IMR-90 (cell line): ENCODE data around the gene OR8D4. TPM values are rescaled to one million over a fixed set of nuclear protein-coding genes. Genes with fewer than 3 reads are reported as not detected.

Source experiments
- ATAC-seq: fragments of 200-7000 bp; cut with Tn5 transposase; 2 replicates; pipeline ENCODE4 v1.9.1; 2020; ENCODE audit warnings: low read depth, mild to moderate bottlenecking, moderate library complexity
- BruUV-seq: library from RNA; stranded (reverse); fragments of 400-500 nt; replicated peaks from 2 replicates; lab custom pipeline; 2021; lab: Mats Ljungman, UMichigan
- CTCF ChIA-PET: fragments of 300-600 bp; formaldehyde crosslinking; extraction: SDS; loops from one replicate; lab custom pipeline; 2021; ENCODE audit warnings: antibody characterized with exemption; lab: Yijun Ruan, JAX
- POLR2A ChIA-PET: fragments of 300-600 bp; sonication (Branson Sonifier 250); formaldehyde crosslinking; loops from one replicate; lab custom pipeline; 2022; ENCODE audit warnings: antibody characterized with exemption; ENCODE audit not compliant: unreplicated experiment; lab: Charles Lee
- DNase-seq: peaks from one replicate; pipeline ENCODE4 v3.0.0; 2013
- H2AFZ ChIP-seq: replicated peaks from 2 replicates; pipeline ENCODE3; 2013; ENCODE audit warnings: low read length, mild to moderate bottlenecking; ENCODE audit not compliant: poor library complexity
- H2AK5ac ChIP-seq: 2 replicates; pipeline ENCODE4 v1.6.1; 2013; ENCODE audit warnings: low read depth, low read length, inconsistent platforms
- H2AK9ac ChIP-seq: replicated peaks from 2 replicates; pipeline ENCODE3; 2013; ENCODE audit warnings: mild to moderate bottlenecking, low read depth, low read length, moderate library complexity; ENCODE audit not compliant: poor library complexity
- H2BK120ac ChIP-seq: 2 replicates; pipeline ENCODE4 v1.6.1; 2013; ENCODE audit warnings: low read depth, low read length, inconsistent platforms
- H2BK15ac ChIP-seq: 3 replicates; pipeline ENCODE4 v1.6.1; 2013; ENCODE audit warnings: low read depth, low read length, inconsistent platforms
- H2BK20ac ChIP-seq: 2 replicates; pipeline ENCODE4 v1.6.1; 2013; ENCODE audit warnings: low read depth, mild to moderate bottlenecking, inconsistent platforms, low read length, moderate library complexity
- H2BK5ac ChIP-seq: 2 replicates; pipeline ENCODE4 v1.6.1; 2013; ENCODE audit warnings: mild to moderate bottlenecking, low read depth, low read length, inconsistent platforms; ENCODE audit not compliant: poor library complexity, severe bottlenecking
- H3K14ac ChIP-seq: replicated peaks from 2 replicates; pipeline ENCODE4 v1.6.1; 2013; ENCODE audit warnings: low read depth, low read length, inconsistent platforms
- H3K18ac ChIP-seq: 2 replicates; pipeline ENCODE4 v1.6.1; 2013; ENCODE audit warnings: low read depth, low read length, control low read depth
- H3K23ac ChIP-seq: 2 replicates; pipeline ENCODE4 v1.6.1; 2013; ENCODE audit warnings: low read depth, low read length, inconsistent platforms
- H3K27ac ChIP-seq: 2 replicates; pipeline ENCODE4 v1.5.1; 2013; ENCODE audit warnings: mild to moderate bottlenecking, control low read depth, low read length; ENCODE audit not compliant: insufficient read depth
- H3K27me3 ChIP-seq: 2 replicates; pipeline ENCODE4 v1.6.1; 2013; ENCODE audit warnings: low read length; ENCODE audit not compliant: control insufficient read depth, insufficient read depth
- H3K36me3 ChIP-seq: 2 replicates; pipeline ENCODE4 v1.6.1; 2013; ENCODE audit warnings: low read length, mixed read lengths; ENCODE audit not compliant: control insufficient read depth, insufficient read depth
- H3K4ac ChIP-seq: 2 replicates; pipeline ENCODE4 v1.6.1; 2013; ENCODE audit warnings: low read depth, low read length, inconsistent platforms
- H3K4me1 ChIP-seq: 2 replicates; pipeline ENCODE4 v1.6.1; 2013; ENCODE audit warnings: low read length, mixed read lengths; ENCODE audit not compliant: control insufficient read depth, insufficient read depth
- H3K4me2 ChIP-seq: 2 replicates; pipeline ENCODE4 v1.6.1; 2013; ENCODE audit warnings: low read depth, mild to moderate bottlenecking, control low read depth, low read length, moderate library complexity
- H3K4me3 ChIP-seq: 2 replicates; pipeline ENCODE4 v1.5.1; 2013; ENCODE audit warnings: low read depth, mild to moderate bottlenecking, control low read depth, low read length, moderate library complexity; ENCODE audit not compliant: insufficient read depth
- H3K56ac ChIP-seq: 2 replicates; pipeline ENCODE4 v1.6.1; 2013; ENCODE audit warnings: low read length, inconsistent platforms; ENCODE audit not compliant: insufficient read depth; ENCODE audit errors: extremely low read depth
- H3K79me1 ChIP-seq, 2 experiments: 2 replicates each; pipeline ENCODE4 v1.6.1; 2013; ENCODE audit warnings: low read length in 2 of 2, inconsistent platforms in 1 of 2, low read depth in 1 of 2
- H3K9ac ChIP-seq: 2 replicates; pipeline ENCODE4 v1.6.1; 2013; ENCODE audit warnings: low read depth, low read length, control low read depth
- H3K9me1 ChIP-seq: 2 replicates; pipeline ENCODE4 v1.6.1; 2013; ENCODE audit warnings: low read length, inconsistent platforms; ENCODE audit not compliant: insufficient read depth
- H3K9me3 ChIP-seq: 2 replicates; pipeline ENCODE4 v1.6.1; 2013; ENCODE audit warnings: low read length; ENCODE audit not compliant: control insufficient read depth, insufficient read depth
- H4K20me1 ChIP-seq: 2 replicates; pipeline ENCODE4 v1.6.1; 2013; ENCODE audit warnings: low read length, inconsistent platforms; ENCODE audit not compliant: insufficient read depth
- H4K5ac ChIP-seq: 2 replicates; pipeline ENCODE4 v1.6.1; 2013; ENCODE audit warnings: mild to moderate bottlenecking, low read depth, low read length, control low read depth
- H4K8ac ChIP-seq, 2 experiments: 2 replicates each; pipeline ENCODE4 v1.6.1; 2013; ENCODE audit warnings: low read depth in 2 of 2, low read length in 2 of 2, control low read depth in 1 of 2, inconsistent platforms in 1 of 2
- H4K91ac ChIP-seq: 2 replicates; pipeline ENCODE4 v1.6.1; 2013; ENCODE audit warnings: low read depth, low read length, inconsistent platforms; ENCODE audit not compliant: insufficient read depth
- CEBPB ChIP-seq: IDR thresholded peaks from 2 replicates; pipeline ENCODE4 v1.6.1; 2012; ENCODE audit warnings: low read depth, low read length, improper control_type of control experiment
- CHD1 ChIP-seq: IDR thresholded peaks from 2 replicates; pipeline ENCODE4 v1.6.1; 2012; ENCODE audit warnings: low read depth, low read length, improper control_type of control experiment
- FOS ChIP-seq: fragments of 150-350 bp; IDR thresholded peaks from 2 replicates; pipeline ENCODE4 v1.6.1; 2016; ENCODE audit warnings: low read depth, low read length
- MAFK ChIP-seq: IDR thresholded peaks from 2 replicates; pipeline ENCODE4 v1.6.1; 2012; ENCODE audit warnings: low read depth, low read length, improper control_type of control experiment
- MAZ ChIP-seq: IDR thresholded peaks from 2 replicates; pipeline ENCODE4 v1.6.1; 2012; ENCODE audit warnings: low read depth, mild to moderate bottlenecking, low read length, improper control_type of control experiment, moderate library complexity, borderline replicate concordance
- MXI1 ChIP-seq: IDR thresholded peaks from 2 replicates; pipeline ENCODE4 v1.6.1; 2012; ENCODE audit warnings: low read depth, mild to moderate bottlenecking, low read length, moderate library complexity, borderline replicate concordance
- NFE2L2 ChIP-seq: fragments of 150-350 bp; IDR thresholded peaks from 2 replicates; pipeline ENCODE4 v1.6.1; 2016; ENCODE audit warnings: low read depth, mild to moderate bottlenecking, low read length
- POLR2A ChIP-seq: IDR thresholded peaks from 2 replicates; pipeline ENCODE4 v1.6.1; 2012; ENCODE audit warnings: mild to moderate bottlenecking, low read depth, low read length
- RAD21 ChIP-seq: IDR thresholded peaks from 2 replicates; pipeline ENCODE4 v1.6.1; 2012; ENCODE audit warnings: low read length, improper control_type of control experiment
- RFX5 ChIP-seq: IDR thresholded peaks from 2 replicates; pipeline ENCODE4 v1.8.0; 2012; ENCODE audit warnings: low read depth, mild to moderate bottlenecking, low read length, moderate library complexity
- SMC3 ChIP-seq: fragments of 150-350 bp; IDR thresholded peaks from 2 replicates; pipeline ENCODE4 v1.6.1; 2016; ENCODE audit warnings: low read depth, mild to moderate bottlenecking, antibody characterized with exemption, low read length, moderate library complexity
- WGBS, 2 experiments: methylation state at CpG; one replicate each; pipeline versions ENCODE4 v1.1.5 to v1.1.7; 2013; ENCODE audit warnings: missing lambda C conversion rate in 2 of 2; ENCODE audit not compliant: insufficient read length in 1 of 2; ENCODE audit errors: extremely low coverage in 2 of 2; 5-methylcytosine and 5-hydroxymethylcytosine counted together
- dilution Hi-C: fragments of 300-500 bp; cut with HindIII; formaldehyde crosslinking; loops from one replicate; pipeline ENCODE4 v1.14.3; 2018; ENCODE audit warnings: low sequenced_read_pairs; ENCODE audit not compliant: unreplicated experiment
- in situ Hi-C: fragments of 300-500 bp; cut with MboI; formaldehyde crosslinking; loops from 3 replicates; pipeline ENCODE4 v1.14.3; 2019; ENCODE audit warnings: low sequenced_read_pairs, inconsistent platforms, mixed read lengths
- intact Hi-C: fragments of 100-400 bp; cut with micrococcal nuclease; formaldehyde crosslinking; loops from 2 replicates; pipeline ENCODE4 v1.10.0; 2022
- polyA plus RNA-seq, 3 experiments: library from polyadenylated mRNA; depleted of rRNA; stranded (reverse); fragments of >200 nt; gene quantifications; 2 replicates each; pipeline ENCODE4 v1.2.3, GENCODE V29; 2012; ENCODE audit warnings: low replicate concordance in 1 of 3
- total RNA-seq: library from RNA; depleted of rRNA; stranded (reverse); fragments of >200 nt; gene quantifications from 2 replicates; pipeline ENCODE4 v1.2.3, GENCODE V29; 2012
- TF ChIP-seq, protein P1 (sequence below): conservative IDR thresholded peaks from 2 replicates; pipeline ENCODE4 v1.5.1; 2012; ENCODE audit warnings: mild to moderate bottlenecking, low read depth, low read length, improper control_type of control experiment
- TF ChIP-seq, protein P2 (sequence below): fragments of 150-350 bp; IDR thresholded peaks from 2 replicates; pipeline ENCODE4 v1.6.1; 2017; ENCODE audit warnings: mild to moderate bottlenecking, antibody characterized with exemption, low read length, low read depth

Gene OR8D4
- total and polyA plus RNA-seq, 2 of the 4 experiments (the other 2 are of a cell fraction) = not detected

DNA sequence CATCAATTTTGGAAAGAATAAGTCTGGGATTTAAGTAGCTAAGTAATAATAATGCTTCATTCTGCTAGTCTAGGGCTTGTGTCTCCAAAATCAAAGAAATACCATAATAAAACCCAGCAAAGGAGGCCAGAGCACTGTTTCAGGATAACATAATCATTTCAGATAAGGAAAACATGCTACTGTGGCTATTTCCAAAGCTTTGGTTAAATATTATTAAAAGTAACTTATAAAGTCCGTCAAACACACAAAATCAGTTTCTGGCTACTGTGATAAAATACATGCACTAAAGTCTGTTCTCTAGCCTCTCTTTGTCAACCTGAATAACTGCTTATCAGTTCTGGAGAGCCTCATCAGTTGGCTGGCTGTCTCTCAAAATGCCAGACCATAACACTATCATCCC lies 43.2 kb downstream of the OR8D4 start:
- DNase-seq = no peak
- Histone ChIP-seq H3K23ac (no peak overlapping the region), H4K5ac (no peak overlapping the region), H3K18ac (no peak overlapping the region), H4K91ac (no peak overlapping the region), H2BK20ac (no peak overlapping the region), H3K4me1 (no peaks in the 10 kb centered on the region), H3K79me1 (no peaks in the 10 kb centered on the region), H3K4me2 (no peak overlapping the region), H3K27me3 (no peaks in the 10 kb centered on the region), H3K14ac (no peak overlapping the region), H3K27ac (no peak overlapping the region), H2BK15ac (no peak overlapping the region), H3K9me1 (no peaks in the 10 kb centered on the region), H3K36me3 (no peaks in the 10 kb centered on the region), H3K56ac (no peak overlapping the region), H2BK120ac (no peak overlapping the region), H4K8ac (no peak overlapping the region), H3K4me3 (no peak overlapping the region), H3K4ac (no peak overlapping the region), H2AFZ (no peak overlapping the region), H4K20me1 (no peaks in the 10 kb centered on the region), H3K9ac (no peak overlapping the region), H2BK5ac (no peak overlapping the region), H3K9me3 (peaks cover 11% of the 10 kb centered on the region), H2AK5ac (no peak overlapping the region), H2AK9ac (no peak overlapping the region)
- dilution Hi-C loops (no loop called here), intact Hi-C loops (no loop called here), in situ Hi-C loops (no loop called here)
- ChIA-PET CTCF (no interaction called here), POLR2A (no interaction called here)
- WGBS, 2 experiments = no CpG with 5 or more reads among the region's 1 CpG
- ATAC-seq = no peak
- no peak for TF ChIP-seq NFE2L2
- TF ChIP-seq MXI1 = no peak
- TF ChIP-seq, protein P1, sequence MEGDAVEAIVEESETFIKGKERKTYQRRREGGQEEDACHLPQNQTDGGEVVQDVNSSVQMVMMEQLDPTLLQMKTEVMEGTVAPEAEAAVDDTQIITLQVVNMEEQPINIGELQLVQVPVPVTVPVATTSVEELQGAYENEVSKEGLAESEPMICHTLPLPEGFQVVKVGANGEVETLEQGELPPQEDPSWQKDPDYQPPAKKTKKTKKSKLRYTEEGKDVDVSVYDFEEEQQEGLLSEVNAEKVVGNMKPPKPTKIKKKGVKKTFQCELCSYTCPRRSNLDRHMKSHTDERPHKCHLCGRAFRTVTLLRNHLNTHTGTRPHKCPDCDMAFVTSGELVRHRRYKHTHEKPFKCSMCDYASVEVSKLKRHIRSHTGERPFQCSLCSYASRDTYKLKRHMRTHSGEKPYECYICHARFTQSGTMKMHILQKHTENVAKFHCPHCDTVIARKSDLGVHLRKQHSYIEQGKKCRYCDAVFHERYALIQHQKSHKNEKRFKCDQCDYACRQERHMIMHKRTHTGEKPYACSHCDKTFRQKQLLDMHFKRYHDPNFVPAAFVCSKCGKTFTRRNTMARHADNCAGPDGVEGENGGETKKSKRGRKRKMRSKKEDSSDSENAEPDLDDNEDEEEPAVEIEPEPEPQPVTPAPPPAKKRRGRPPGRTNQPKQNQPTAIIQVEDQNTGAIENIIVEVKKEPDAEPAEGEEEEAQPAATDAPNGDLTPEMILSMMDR = no peak
- TF ChIP-seq MAFK = no peak
- TF ChIP-seq, protein P2, sequence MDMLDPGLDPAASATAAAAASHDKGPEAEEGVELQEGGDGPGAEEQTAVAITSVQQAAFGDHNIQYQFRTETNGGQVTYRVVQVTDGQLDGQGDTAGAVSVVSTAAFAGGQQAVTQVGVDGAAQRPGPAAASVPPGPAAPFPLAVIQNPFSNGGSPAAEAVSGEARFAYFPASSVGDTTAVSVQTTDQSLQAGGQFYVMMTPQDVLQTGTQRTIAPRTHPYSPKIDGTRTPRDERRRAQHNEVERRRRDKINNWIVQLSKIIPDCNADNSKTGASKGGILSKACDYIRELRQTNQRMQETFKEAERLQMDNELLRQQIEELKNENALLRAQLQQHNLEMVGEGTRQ = no peak
- TF ChIP-seq RFX5 = no peak
- no peak for TF ChIP-seq SMC3
- no peak for TF ChIP-seq CEBPB
- no peak for TF ChIP-seq FOS
- no peak for TF ChIP-seq CHD1
- TF ChIP-seq RAD21 = no peak
- no peak for TF ChIP-seq POLR2A
- TF ChIP-seq MAZ = no peak
- no TSS peak for BruUV-seq
